SK-N-MC (cell line): Measurements from ENCODE around the gene FOXP2.
"Not testable (repeated sequence)": the region's sequence is repeated elsewhere in the genome, so short reads cannot be mapped to it uniquely, and the experiment has no call there.

Experiments
- DNase-seq: peaks from one replicate; pipeline ENCODE4 v3.0.0-alpha.2; 2011; ENCODE audit warnings: low read depth, low spot score
- H3K27ac ChIP-seq: fragments of 200-600 bp; sonication (generic); 2 replicates; pipeline ENCODE4 v1.5.1; 2016; ENCODE audit warnings: mixed run types
- H3K36me3 ChIP-seq: fragments of 200-600 bp; sonication (generic); 2 replicates; pipeline ENCODE4 v1.6.1; 2017; ENCODE audit warnings: antibody characterized with exemption, low read length, mixed read lengths; ENCODE audit not compliant: insufficient read depth
- H3K4me3 ChIP-seq: fragments of 200-600 bp; sonication (generic); 2 replicates; pipeline ENCODE4 v1.5.1; 2016
- H3K9ac ChIP-seq: fragments of 200-600 bp; sonication (generic); 2 replicates; pipeline ENCODE4 v1.8.0; 2017; ENCODE audit warnings: mixed run types, mixed read lengths; ENCODE audit not compliant: insufficient read length
- H3K9me3 ChIP-seq: fragments of 200-600 bp; sonication (generic); 2 replicates; pipeline ENCODE4 v1.6.1; 2017; ENCODE audit warnings: low read depth, mild to moderate bottlenecking, antibody characterized with exemption, low read length, moderate library complexity, mixed read lengths
- EZH2 ChIP-seq: fragments of 200-600 bp; sonication (generic); IDR thresholded peaks from one replicate; pipeline ENCODE4 v1.6.1; 2017; ENCODE audit warnings: antibody characterized with exemption
- FOXP2 ChIP-seq: optimal IDR thresholded peaks from 2 replicates; pipeline ENCODE3; 2011; ENCODE audit warnings: mild to moderate bottlenecking, moderate library complexity; ENCODE audit not compliant: insufficient read depth; ENCODE audit errors: extremely low read length, control extremely low read depth
- POLR2AphosphoS5 ChIP-seq: IDR thresholded peaks from 2 replicates; pipeline ENCODE4 v1.6.1; 2012; ENCODE audit warnings: mild to moderate bottlenecking, low read depth, low read length, borderline replicate concordance

FOXP2 gene

GRCh38 chr7:114428211-114428610 is 13.6 kb downstream of the FOXP2 start:
- TF ChIP-seq FOXP2, result no peak
- TF ChIP-seq POLR2AphosphoS5, result no peak
- no peak for TF ChIP-seq EZH2
- H3K9ac ChIP-seq, result no peak overlapping the region
- DNase-seq, result no peak
- no peak overlapping the region for H3K27ac ChIP-seq
- no peak overlapping the region for H3K4me3 ChIP-seq
- H3K9me3 ChIP-seq, result no peaks in the 10 kb centered on the region
- H3K36me3 ChIP-seq, result no peaks in the 10 kb centered on the region

DNA sequence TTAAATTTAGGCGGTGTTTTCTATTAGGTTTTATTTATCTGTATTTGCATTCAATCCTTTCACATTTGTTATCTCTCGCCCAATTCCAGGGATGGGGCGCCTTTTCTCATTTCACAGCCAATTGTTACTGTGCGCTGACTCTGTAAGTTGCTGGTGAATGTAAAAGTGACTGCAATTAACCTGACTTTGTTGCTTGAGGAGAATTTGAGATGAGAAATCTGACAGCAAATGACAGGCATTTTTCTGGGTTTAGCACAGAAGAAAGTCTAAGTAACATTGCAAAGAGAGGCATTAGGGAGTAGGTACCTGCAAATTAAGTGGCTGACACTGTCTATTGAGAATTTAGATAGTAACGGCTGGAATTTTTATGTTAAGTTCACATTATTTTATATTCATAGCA is 16.6 kb downstream of the FOXP2 start:
- no peak overlapping the region for H3K9ac ChIP-seq
- DNase-seq, result no peak

GRCh38 chr7:114432061-114432460 is 17.4 kb downstream of the FOXP2 start:
- Histone ChIP-seq H3K9me3 (no peaks in the 10 kb centered on the region), H3K4me3 (no peak overlapping the region), H3K9ac (no peak overlapping the region), H3K36me3 (no peaks in the 10 kb centered on the region), H3K27ac (no peak overlapping the region)
- no peak for TF ChIP-seq FOXP2
- no peak for TF ChIP-seq EZH2
- no peak for TF ChIP-seq POLR2AphosphoS5
- DNase-seq, result no peak

More for the DNA sequence above, 16.6 kb downstream of the FOXP2 start:
- Histone ChIP-seq H3K27ac (no peak overlapping the region), H3K4me3 (no peak overlapping the region), H3K36me3 (no peaks in the 10 kb centered on the region), H3K9me3 (no peaks in the 10 kb centered on the region)
- TF ChIP-seq FOXP2, result no peak
- no peak for TF ChIP-seq POLR2AphosphoS5
- TF ChIP-seq EZH2, result no peak

- TF ChIP-seq POLR2AphosphoS5 (no peak), FOXP2 (no peak), EZH2 (no peak)
- Histone ChIP-seq H3K9ac (no peak overlapping the region), H3K4me3 (no peak overlapping the region), H3K9me3 (no peaks in the 10 kb centered on the region), H3K36me3 (no peaks in the 10 kb centered on the region), H3K27ac (no peak overlapping the region)
- DNase-seq, result no peak
Measured at GRCh38 chr7:114432703-114433102, 18.1 kb downstream of the FOXP2 start.

GRCh38 chr7:114439581-114439980 is 25.0 kb downstream of the FOXP2 start:
- DNase-seq, result no peak
- H3K27ac ChIP-seq, result no peak overlapping the region

DNA sequence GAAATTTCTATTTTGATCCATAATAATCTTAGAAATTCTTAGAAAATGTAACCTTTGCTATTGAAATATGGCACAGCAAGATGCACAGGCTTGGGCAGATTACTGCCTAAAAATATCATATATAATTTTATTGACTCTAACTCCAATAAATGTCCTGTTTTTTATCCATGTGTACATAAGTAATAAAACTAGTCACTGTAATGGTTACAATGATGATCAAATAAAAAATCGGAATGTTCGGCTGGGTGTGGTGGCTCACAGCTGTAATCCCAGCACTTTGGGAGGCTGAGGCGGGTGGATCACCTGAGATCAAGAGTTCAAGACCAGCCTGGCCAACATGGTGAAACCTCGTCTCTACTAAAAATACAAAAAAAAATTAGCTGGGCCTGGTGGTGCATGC is 26.3 kb downstream of the FOXP2 start:
- not testable (repeated sequence) for H3K9me3 ChIP-seq, H3K4me3 ChIP-seq

More at GRCh38 chr7:114439581-114439980, 25.0 kb downstream of the FOXP2 start:
- Histone ChIP-seq H3K9ac (no peak overlapping the region), H3K36me3 (no peaks in the 10 kb centered on the region), H3K4me3 (no peak overlapping the region), H3K9me3 (no peaks in the 10 kb centered on the region)
- no peak for TF ChIP-seq POLR2AphosphoS5
- TF ChIP-seq FOXP2, result no peak
- no peak for TF ChIP-seq EZH2

DNA sequence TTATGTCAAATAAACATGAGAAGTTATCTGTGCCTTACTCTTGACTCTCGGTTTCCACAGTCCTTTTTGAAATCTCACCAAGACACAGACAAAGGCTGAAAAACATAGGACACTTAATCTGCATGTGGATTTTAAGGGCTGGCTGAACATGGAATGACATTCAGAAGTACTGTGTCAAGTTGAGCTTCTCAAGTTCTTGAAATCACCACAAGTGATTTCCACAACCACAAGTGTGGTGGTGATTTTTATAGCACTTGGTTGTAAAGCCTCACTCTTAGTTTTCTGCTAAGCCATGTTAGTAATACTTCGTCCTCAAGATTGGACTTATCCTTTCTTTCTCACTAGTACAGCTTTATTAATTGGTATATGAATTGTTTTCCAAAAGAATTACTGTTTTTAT is 29.6 kb downstream of the FOXP2 start:
- Histone ChIP-seq H3K27ac (no peak overlapping the region), H3K9me3 (no peaks in the 10 kb centered on the region), H3K9ac (no peak overlapping the region), H3K4me3 (no peak overlapping the region), H3K36me3 (no peaks in the 10 kb centered on the region)
- no peak for DNase-seq
- TF ChIP-seq POLR2AphosphoS5, result no peak
- no peak for TF ChIP-seq FOXP2
- no peak for TF ChIP-seq EZH2

More for the DNA sequence above, 26.3 kb downstream of the FOXP2 start:
- H3K36me3 ChIP-seq, H3K9ac ChIP-seq, DNase-seq, H3K27ac ChIP-seq: not testable (repeated sequence)

- H3K9me3 ChIP-seq, result no peaks in the 10 kb centered on the region
- no peak overlapping the region for H3K27ac ChIP-seq
- H3K36me3 ChIP-seq, result no peaks in the 10 kb centered on the region
- TF ChIP-seq EZH2, result no peak
- TF ChIP-seq FOXP2, result no peak
- no peak for TF ChIP-seq POLR2AphosphoS5
- no peak overlapping the region for H3K4me3 ChIP-seq
- DNase-seq, result no peak
- H3K9ac ChIP-seq, result no peak overlapping the region
Measured at GRCh38 chr7:114450431-114450830, 35.8 kb downstream of the FOXP2 start.

DNA sequence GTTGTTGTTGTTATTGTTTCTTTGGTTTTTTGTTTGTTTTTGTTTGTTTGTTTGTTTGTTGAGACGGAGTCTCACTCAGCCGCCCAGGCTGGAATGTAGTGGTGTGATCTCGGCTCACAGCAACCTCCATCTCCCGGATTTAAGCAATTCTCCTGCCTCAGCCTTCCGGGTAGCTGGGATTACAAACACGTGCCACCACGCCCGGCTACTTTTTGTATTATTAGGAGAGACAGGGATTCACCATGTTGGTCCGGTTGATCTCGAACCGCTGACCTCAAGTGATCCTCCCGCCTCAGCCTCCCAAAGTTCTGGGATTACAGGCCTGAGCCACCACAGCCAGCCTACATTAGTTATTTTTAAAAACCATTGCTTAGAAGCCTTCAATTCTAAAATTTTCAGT is 45.0 kb downstream of the FOXP2 start:
- H3K9ac ChIP-seq, result no peak overlapping the region
- TF ChIP-seq POLR2AphosphoS5 (no peak), EZH2 (no peak), FOXP2 (no peak)
- no peak for DNase-seq
- no peak overlapping the region for H3K27ac ChIP-seq
- H3K36me3 ChIP-seq, result no peaks in the 10 kb centered on the region
- H3K9me3 ChIP-seq, result no peaks in the 10 kb centered on the region
- H3K4me3 ChIP-seq, result no peak overlapping the region
